Spleen (tissue), 11 donors: ENCODE measurements around the gene ABTB1. TPM values are rescaled to one million over a fixed set of nuclear protein-coding genes. Genes with fewer than 3 reads are reported as not detected.

Source experiments
- DNase-seq: peaks from one replicate; pipeline ENCODE4 v3.0.0-alpha.2; 2020
- H3K27ac ChIP-seq, 8 donors: fragments of 200-600 bp; sonication (generic) in 7 of 8; 1 replicate in 4 of 8; 2 replicates in 4 of 8; pipeline versions ENCODE4 v1.5.0 to v1.8.0; 2016 to 2021; ENCODE audit warnings: inconsistent platforms in 4 of 8, mild to moderate bottlenecking in 4 of 8, moderate library complexity in 1 of 8
- H3K27me3 ChIP-seq, 7 donors: fragments of 200-600 bp; sonication (generic) in 6 of 7; replicated peaks in 1 of 7; 1 replicate in 4 of 7; 2 replicates in 3 of 7; pipeline versions ENCODE4 v1.5.0 to v1.8.0; 2016 to 2021; ENCODE audit warnings: inconsistent platforms in 3 of 7, mild to moderate bottlenecking in 1 of 7
- H3K36me3 ChIP-seq, 6 donors: fragments of 200-600 bp; sonication (generic) in 5 of 6; 1 replicate in 4 of 6; 2 replicates in 2 of 6; pipeline versions ENCODE4 v1.5.0 to v1.8.0; 2016 to 2021; ENCODE audit warnings: inconsistent platforms in 2 of 6
- H3K4me1 ChIP-seq, 6 donors: fragments of 200-600 bp; sonication (generic) in 5 of 6; 1 replicate in 3 of 6; 2 replicates in 3 of 6; pipeline versions ENCODE4 v1.5.0 to v1.8.0; 2016 to 2021; ENCODE audit warnings: inconsistent platforms in 3 of 6
- H3K4me3 ChIP-seq, 8 donors: fragments of 200-600 bp; sonication (generic) in 7 of 8; 1 replicate in 4 of 8; 2 replicates in 4 of 8; pipeline versions ENCODE4 v1.5.0 to v1.8.0; 2016 to 2021; ENCODE audit warnings: inconsistent platforms in 4 of 8, mild to moderate bottlenecking in 4 of 8, moderate library complexity in 2 of 8
- H3K9me3 ChIP-seq, 8 donors: fragments of 200-600 bp; sonication (generic) in 7 of 8; 1 replicate in 4 of 8; 2 replicates in 4 of 8; pipeline versions ENCODE4 v1.5.0 to v1.8.0; 2016 to 2021; ENCODE audit warnings: inconsistent platforms in 4 of 8
- CTCF ChIP-seq, 11 experiments: fragments of 200-600 bp in 7 of 11; fragments of 450-650 bp in 4 of 11; sonication (generic) in 4 of 11; IDR thresholded peaks in 8 of 11; conservative IDR thresholded peaks in 3 of 11; 1 replicate in 7 of 11; 2 replicates in 4 of 11; pipeline versions ENCODE4 v1.4.0 to v1.8.0; 2016 to 2021; ENCODE audit warnings: antibody characterized with exemption in 11 of 11, inconsistent platforms in 4 of 11, mild to moderate bottlenecking in 1 of 11
- POLR2A ChIP-seq, 3 donors: fragments of 450-650 bp; IDR thresholded peaks; one replicate each; pipeline ENCODE4 v1.5.1; 2017; ENCODE audit warnings: antibody characterized with exemption in 3 of 3, mild to moderate bottlenecking in 1 of 3
- POLR2AphosphoS5 ChIP-seq, 3 donors: sonication (generic); formaldehyde crosslinking; IDR thresholded peaks; one replicate each; pipeline ENCODE4 v1.5.1; 2017; ENCODE audit warnings: antibody characterized with exemption in 3 of 3
- WGBS, 5 donors: extraction: QIAGEN DNeasy Blood & Tissue Kit in 3 of 5; methylation state at CpG; one replicate each; pipeline versions ENCODE4 v1.1.5 to v1.1.7; 2013 to 2018; 5-methylcytosine and 5-hydroxymethylcytosine counted together
- intact Hi-C: fragments of 100-400 bp; cut with DNase I; formaldehyde crosslinking; loops from one replicate; pipeline ENCODE4 v1.15.0; 2023; ENCODE audit warnings: low total_unique reads
- polyA plus RNA-seq, 3 donors: library from polyadenylated mRNA; stranded (reverse); fragments of 200-250 nt; gene quantifications; one replicate each; pipeline ENCODE4 v1.2.1, GENCODE V29; 2013
- total RNA-seq, 7 donors: library from RNA; depleted of rRNA in 3 of 7; stranded (reverse); fragments of >200 nt in 3 of 7; fragmentation: NEBNext Ultra II Directional in 4 of 7; extraction: Animal tissue kit (Norgen Biotek cat#: 25700) in 4 of 7; gene quantifications; one replicate each; pipeline versions ENCODE4 v1.1.0 to v1.2.1, GENCODE V29; 2016 to 2021
- donor health status: healthy with polysubstance abuse.
- donor health status: DM: no; HTN: no; CAD: no; lungs with moderate emphysema.
- donor health status: DM: no; HTN: no; CAD: no.
- donor health status: Bipolar disorder and iron deficiency.
- donor health status: healthy.
- donor health status: DM: no; HTN: no; CAD: no.
- donor health status: DM: yes; HTN: yes; CAD: no.

The ABTB1 gene
- total and polyA plus RNA-seq, 10 donors = 57.9 to 172 (median 145) TPM

- TF ChIP-seq POLR2AphosphoS5 (IDR thresholded peaks at IDR 0.05) (no peak), CTCF (IDR thresholded peaks at IDR 0.05 in 8 of 11, conservative IDR thresholded peaks at IDR 0.05 in 3 of 11) (no peak), POLR2A (IDR thresholded peaks at IDR 0.05) (no peak)
- Histone ChIP-seq H3K27me3 (no peaks in the 10 kb centered on the region), H3K4me1 (peaks cover 3 to 98% (median 56%) of the 10 kb centered on the region in 6 donors), H3K4me3 (no peak overlapping the region), H3K36me3 (peaks cover 0 to 9% (median 0%) of the 10 kb centered on the region in 6 donors), H3K27ac (peak overlapping the region in 5 of 8 donors; percentile 76 to 90 (median 78)), H3K9me3 (no peaks in the 10 kb centered on the region)
- DNase-seq = peak; percentile 32
- intact Hi-C loops = no loop called here
- WGBS, 5 donors = 92 to 95% (median 93%) methylated on average over 13 to 14 of the region's 14 CpGs
Observed at GRCh38 chr3:127711896-127712295, 39.1 kb downstream of the ABTB1 start.

GRCh38 chr3:127712461-127712860 lies 39.7 kb downstream of the ABTB1 start:
- TF ChIP-seq POLR2A (IDR thresholded peaks at IDR 0.05) (no peak), POLR2AphosphoS5 (IDR thresholded peaks at IDR 0.05) (no peak), CTCF (IDR thresholded peaks at IDR 0.05 in 8 of 11, conservative IDR thresholded peaks at IDR 0.05 in 3 of 11) (no peak)
- peak overlapping the region in 7 of 8 donors; percentile 9 to 90 (median 77) for H3K27ac ChIP-seq
- no peaks in the 10 kb centered on the region for H3K9me3 ChIP-seq
- H3K4me1 ChIP-seq = peaks cover 3 to 98% (median 54%) of the 10 kb centered on the region in 6 donors
- intact Hi-C loops = no loop called here
- H3K4me3 ChIP-seq = peak overlapping the region in 1 of 8 donors; percentile 6
- WGBS, 5 donors = 59 to 89% (median 89%) methylated on average over 9 of the region's 9 CpGs
- peak; percentile 49 for DNase-seq
- peaks cover 0 to 7% (median 0%) of the 10 kb centered on the region in 6 donors for H3K36me3 ChIP-seq
- H3K27me3 ChIP-seq = no peaks in the 10 kb centered on the region

- peak overlapping the region; percentile 9 to 90 (median 76) for H3K27ac ChIP-seq
- 60 to 79% (median 71%) methylated on average over 8 to 9 of the region's 9 CpGs for WGBS, 5 donors
- H3K9me3 ChIP-seq = no peaks in the 10 kb centered on the region
- intact Hi-C loops = no loop called here
- H3K4me1 ChIP-seq = peaks cover 3 to 97% (median 50%) of the 10 kb centered on the region in 6 donors
- H3K36me3 ChIP-seq = peaks cover 0 to 7% (median 0%) of the 10 kb centered on the region in 6 donors
- peak overlapping the region in 1 of 8 donors; percentile 6 for H3K4me3 ChIP-seq
- no peaks in the 10 kb centered on the region for H3K27me3 ChIP-seq
- DNase-seq = peak; percentile 58
- TF ChIP-seq POLR2AphosphoS5 (IDR thresholded peaks at IDR 0.05) = peak in 1 of 3 donors; percentile 16
- TF ChIP-seq CTCF (IDR thresholded peaks at IDR 0.05 in 8 of 11, conservative IDR thresholded peaks at IDR 0.05 in 3 of 11) = no peak
- no peak for TF ChIP-seq POLR2A (IDR thresholded peaks at IDR 0.05)
Observed at GRCh38 chr3:127712881-127713771, 40.4 kb downstream of the ABTB1 start.

GRCh38 chr3:127714125-127714571 lies 41.4 kb downstream of the ABTB1 start:
- peak; percentile 82 for DNase-seq
- peaks cover 3 to 88% (median 45%) of the 10 kb centered on the region in 6 donors for H3K4me1 ChIP-seq

More at GRCh38 chr3:127714125-127714571, 41.4 kb downstream of the ABTB1 start:
- H3K27me3 ChIP-seq = no peaks in the 10 kb centered on the region
- no peaks in the 10 kb centered on the region for H3K9me3 ChIP-seq
- 52 to 71% (median 60%) methylated on average over 10 of the region's 10 CpGs for WGBS, 5 donors
- TF ChIP-seq POLR2AphosphoS5 (IDR thresholded peaks at IDR 0.05) = peak; percentile 54 to 88 (median 86)
- TF ChIP-seq CTCF (IDR thresholded peaks at IDR 0.05 in 8 of 11, conservative IDR thresholded peaks at IDR 0.05 in 3 of 11) = no peak
- TF ChIP-seq POLR2A (IDR thresholded peaks at IDR 0.05) = no peak
- H3K27ac ChIP-seq = peak overlapping the region in 7 of 8 donors; percentile 46 to 90 (median 77)
- H3K36me3 ChIP-seq = peaks cover 0 to 16% (median 0%) of the 10 kb centered on the region in 6 donors
- intact Hi-C loops = no loop called here
- peak overlapping the region in 1 of 8 donors; percentile 6 for H3K4me3 ChIP-seq
